HepG2 (cell line): ENCODE measurements around the gene PHIP. TPM values are rescaled to one million over a fixed set of nuclear protein-coding genes. Genes with fewer than 3 reads are reported as not detected.

Source experiments
- ATAC-seq: fragments of 200-7000 bp; cut with Tn5 transposase; 3 replicates; pipeline ENCODE4 v1.9.1; 2020; ENCODE audit warnings: mild to moderate bottlenecking, moderate library complexity
- BruUV-seq: library from RNA; stranded (reverse); fragments of 400-500 nt; replicated peaks from 2 replicates; lab custom pipeline; 2021; lab: Mats Ljungman, UMichigan
- CTCF ChIA-PET: fragments of 300-600 bp; formaldehyde crosslinking; extraction: SDS; loops from one replicate; lab custom pipeline; 2021; ENCODE audit warnings: low total read pairs, inconsistent platforms, low intra/inter-chr PET ratio; lab: Yijun Ruan, JAX
- POLR2A ChIA-PET: fragments of 350-600 bp; sonication (Branson Sonifier 250); formaldehyde crosslinking; loops from one replicate; lab custom pipeline; 2020; ENCODE audit warnings: antibody characterized with exemption, inconsistent platforms; lab: Yijun Ruan, JAX
- DNase-seq: peaks from one replicate; pipeline ENCODE4 v3.0.0-alpha.2; 2015; ENCODE audit warnings: low spot score
- FAIRE-seq: peaks from 3 replicates; lab custom pipeline; 2011; peaks lifted over from hg19 to GRCh38; lab: Jason Lieb, UNC
- H2AFZ ChIP-seq: one replicate; pipeline ENCODE4 v1.6.1; 2011; ENCODE audit warnings: low read length, inconsistent platforms
- H3K27ac ChIP-seq: fragments of 300-600 bp; 3 replicates; pipeline ENCODE4 v1.8.0; 2011; ENCODE audit warnings: mixed run types, mild to moderate bottlenecking, mixed read lengths, low read length, inconsistent platforms; ENCODE audit not compliant: insufficient read depth; ENCODE audit errors: extremely low read length
- H3K27me3 ChIP-seq, 2 experiments: fragments of 200-600 bp in 1 of 2; 2 replicates in 1 of 2; 3 replicates in 1 of 2; pipeline versions ENCODE4 v1.6.0 to v1.8.0; 2011; ENCODE audit warnings: low read length in 2 of 2, mild to moderate bottlenecking in 2 of 2, moderate library complexity in 2 of 2, inconsistent platforms in 1 of 2; ENCODE audit not compliant: insufficient read depth in 2 of 2, control insufficient read depth in 1 of 2
- H3K36me3 ChIP-seq, 2 experiments: fragments of 200-600 bp in 1 of 2; replicated peaks in 1 of 2; 2 replicates in 1 of 2; 3 replicates in 1 of 2; pipeline versions ENCODE4 v1.5.1 to v1.8.0; 2011; ENCODE audit warnings: low read length in 2 of 2, inconsistent platforms in 1 of 2; ENCODE audit not compliant: insufficient read depth in 2 of 2, control insufficient read depth in 1 of 2
- H3K4me1 ChIP-seq: 2 replicates; pipeline ENCODE4 v1.5.1; 2012; ENCODE audit warnings: low read length, inconsistent platforms; ENCODE audit not compliant: insufficient read depth
- H3K4me2 ChIP-seq: 2 replicates; pipeline ENCODE4 v1.6.0; 2011; ENCODE audit warnings: low read depth, low read length, inconsistent platforms
- H3K4me3 ChIP-seq, 3 experiments: fragments of 200-600 bp in 1 of 3; sonication (generic), shearing (Covaris generic) in 1 of 3; replicated peaks in 1 of 3; 2 replicates each; pipeline ENCODE4 v1.5.1; 2011 to 2016; ENCODE audit warnings: low read length in 3 of 3, inconsistent platforms in 2 of 3, low read depth in 2 of 3, mild to moderate bottlenecking in 2 of 3, control low read depth in 1 of 3, mixed read lengths in 1 of 3; ENCODE audit not compliant: insufficient read depth in 1 of 3
- H3K79me2 ChIP-seq: one replicate; pipeline ENCODE4 v1.6.1; 2011; ENCODE audit warnings: low read length, inconsistent platforms; ENCODE audit not compliant: insufficient read depth
- H3K9ac ChIP-seq: 2 replicates; pipeline ENCODE4 v1.6.0; 2011; ENCODE audit warnings: mild to moderate bottlenecking, low read depth, low read length, inconsistent platforms; ENCODE audit not compliant: insufficient read depth
- H3K9me3 ChIP-seq: 2 replicates; pipeline ENCODE4 v1.5.1; 2012; ENCODE audit warnings: mild to moderate bottlenecking, low read length
- H4K20me1 ChIP-seq: 2 replicates; pipeline ENCODE4 v1.6.0; 2011; ENCODE audit warnings: inconsistent platforms, mild to moderate bottlenecking, low read length, moderate library complexity; ENCODE audit not compliant: insufficient read depth
- AGO2 ChIP-seq: fragments of 200-400 bp; formaldehyde crosslinking; optimal IDR thresholded peaks from 2 replicates; pipeline ENCODE3; 2017; ENCODE audit warnings: mild to moderate bottlenecking, low read depth, low read length, moderate library complexity
- ELF1 ChIP-seq: sonication (generic); formaldehyde crosslinking; IDR thresholded peaks from 2 replicates; pipeline ENCODE4 v1.4.0; 2020; ENCODE audit warnings: missing genetic modification reagents
- EZH2 ChIP-seq: conservative IDR thresholded peaks from 2 replicates; pipeline ENCODE4 v1.6.1; 2012; ENCODE audit warnings: mild to moderate bottlenecking, low read depth, low read length, moderate library complexity
- FOXO1 ChIP-seq: sonication (generic); formaldehyde crosslinking; IDR thresholded peaks from 2 replicates; pipeline ENCODE4 v1.4.0; 2020; ENCODE audit warnings: missing genetic modification reagents
- MAFF ChIP-seq: IDR thresholded peaks from 2 replicates; pipeline ENCODE4 v1.6.1; 2011; ENCODE audit warnings: low read depth, low read length, improper control_type of control experiment
- MAFK ChIP-seq, 2 experiments: IDR thresholded peaks in 1 of 2; conservative IDR thresholded peaks in 1 of 2; 2 replicates each; pipeline ENCODE4 v1.6.1; 2011; ENCODE audit warnings: improper control_type of control experiment in 2 of 2, low read length in 2 of 2
- RFXANK ChIP-seq: IDR thresholded peaks from 2 replicates; pipeline ENCODE4 v1.6.1; 2016
- SNRNP70 ChIP-seq: fragments of 200-400 bp; formaldehyde crosslinking; IDR thresholded peaks from 2 replicates; pipeline ENCODE4 v1.6.1; 2017; ENCODE audit warnings: mild to moderate bottlenecking, low read depth, low read length, moderate library complexity
- STAT5B ChIP-seq: sonication (generic); formaldehyde crosslinking; IDR thresholded peaks from 2 replicates; pipeline ENCODE4 v1.4.0; 2020; ENCODE audit warnings: missing genetic modification reagents
- TBX3 ChIP-seq: fragments of 450-650 bp; IDR thresholded peaks from 2 replicates; pipeline ENCODE4 v1.6.1; 2017; ENCODE audit warnings: antibody characterized with exemption, mild to moderate bottlenecking, inconsistent platforms, borderline replicate concordance
- ZNF101 ChIP-seq: sonication (generic); formaldehyde crosslinking; IDR thresholded peaks from 2 replicates; pipeline ENCODE4 v1.4.0; 2020; ENCODE audit warnings: mild to moderate bottlenecking, low read depth, missing genetic modification reagents, borderline replicate concordance
- ZNF33A ChIP-seq: sonication (generic); formaldehyde crosslinking; IDR thresholded peaks from 2 replicates; pipeline ENCODE4 v1.5.1; 2020; ENCODE audit warnings: missing genetic modification reagents, mild to moderate bottlenecking, moderate library complexity, borderline replicate concordance
- ZNF629 ChIP-seq: sonication (generic); formaldehyde crosslinking; conservative IDR thresholded peaks from 2 replicates; pipeline ENCODE4 v1.5.0; 2020; ENCODE audit warnings: missing genetic modification reagents
- ZNF768 ChIP-seq: sonication (generic); formaldehyde crosslinking; IDR thresholded peaks from 2 replicates; pipeline ENCODE4 v1.4.0; 2020; ENCODE audit warnings: missing genetic modification reagents
- ZSCAN21 ChIP-seq: sonication (generic); formaldehyde crosslinking; IDR thresholded peaks from 2 replicates; pipeline ENCODE4 v1.8.0; 2022; ENCODE audit warnings: mild to moderate bottlenecking, missing genetic modification reagents, moderate library complexity, borderline replicate concordance
- WGBS: methylation state at CpG from one replicate; pipeline ENCODE4 v1.1.6; 2017; ENCODE audit warnings: low lambda C conversion rate; 5-methylcytosine and 5-hydroxymethylcytosine counted together
- in situ Hi-C: cut with HindIII; loops from 2 replicates; pipeline ENCODE4 v1.10.0; 2017; ENCODE audit warnings: low pct_unique_long_range_greater_than_20kb; ENCODE audit not compliant: extremely low pct_ligation_motif_present
- intact Hi-C: fragments of 100-400 bp; cut with micrococcal nuclease; formaldehyde crosslinking; loops from one replicate; pipeline ENCODE4 v1.10.0; 2022; ENCODE audit not compliant: unreplicated experiment
- polyA plus RNA-seq, 8 experiments: library from polyadenylated mRNA; depleted of rRNA in 3 of 8; stranded (reverse) in 7 of 8; unstranded in 1 of 8; fragments of >200 nt; fragmentation: Illumina TruSeq in 4 of 8; extraction: Trizol in 4 of 8; gene quantifications; 2 replicates each; pipeline versions ENCODE4 v1.2.1 to v1.2.3, GENCODE V29; 2011 to 2016; ENCODE audit warnings: low read depth in 4 of 8, missing spikeins in 1 of 8, mixed read lengths in 1 of 8; ENCODE audit not compliant: insufficient read depth in 1 of 8
- total RNA-seq, 5 experiments: library from RNA; depleted of rRNA; stranded (reverse); fragments of >200 nt; fragmentation: Illumina TruSeq; extraction: Trizol; gene quantifications; 2 replicates each; pipeline ENCODE4 v1.2.3, GENCODE V29; 2016; ENCODE audit warnings: low read depth in 1 of 5
- TF ChIP-seq, protein P1 (sequence below): sonication (generic); formaldehyde crosslinking; IDR thresholded peaks from 2 replicates; pipeline ENCODE4 v1.4.0; 2020; ENCODE audit warnings: missing genetic modification reagents
- TF ChIP-seq, protein P2 (sequence below): sonication (generic); formaldehyde crosslinking; IDR thresholded peaks from 2 replicates; pipeline ENCODE4 v1.4.0; 2020; ENCODE audit warnings: missing genetic modification reagents, borderline replicate concordance

Gene PHIP
- total and polyA plus RNA-seq, 2 of the 13 experiments (the other 11 are each of a cell fraction or from before 2014, with no cell fraction given), result 6.5 to 23.5 TPM

DNA sequence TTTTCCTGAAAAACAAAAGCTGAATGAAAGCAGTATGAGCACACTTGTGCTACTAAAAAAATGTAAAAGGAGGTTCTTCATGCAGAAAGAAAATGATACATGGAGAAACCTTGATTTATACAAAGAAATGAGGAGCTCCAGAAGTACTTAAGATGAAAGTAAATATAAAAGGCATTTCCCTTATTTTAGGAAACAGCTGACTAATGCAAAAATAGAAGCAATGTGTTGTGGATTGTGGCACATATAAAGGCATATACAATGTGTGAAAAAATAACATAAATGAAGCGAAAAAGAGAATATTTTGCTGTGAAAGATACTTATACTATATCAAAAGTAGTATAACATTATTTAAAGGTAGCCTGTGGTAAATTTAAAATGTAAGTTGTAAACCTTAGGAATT, 41.2 kb upstream of the PHIP start:
- ATAC-seq (no peak), FAIRE-seq (no peak), DNase-seq (no peak)
- H3K4me1 ChIP-seq, result no peaks in the 10 kb centered on the region
- H4K20me1 ChIP-seq, result no peaks in the 10 kb centered on the region
- 2% methylated on average over 1 of the region's 1 CpG for WGBS
- no peaks in the 10 kb centered on the region for H3K27me3 ChIP-seq
- CTCF ChIA-PET, result no interaction called here
- H3K27ac ChIP-seq, result no peak overlapping the region
- no peak for TF ChIP-seq ZNF33A
- TF ChIP-seq RFXANK (CRISPR knock-in tag), result no peak
- TF ChIP-seq, protein P1, sequence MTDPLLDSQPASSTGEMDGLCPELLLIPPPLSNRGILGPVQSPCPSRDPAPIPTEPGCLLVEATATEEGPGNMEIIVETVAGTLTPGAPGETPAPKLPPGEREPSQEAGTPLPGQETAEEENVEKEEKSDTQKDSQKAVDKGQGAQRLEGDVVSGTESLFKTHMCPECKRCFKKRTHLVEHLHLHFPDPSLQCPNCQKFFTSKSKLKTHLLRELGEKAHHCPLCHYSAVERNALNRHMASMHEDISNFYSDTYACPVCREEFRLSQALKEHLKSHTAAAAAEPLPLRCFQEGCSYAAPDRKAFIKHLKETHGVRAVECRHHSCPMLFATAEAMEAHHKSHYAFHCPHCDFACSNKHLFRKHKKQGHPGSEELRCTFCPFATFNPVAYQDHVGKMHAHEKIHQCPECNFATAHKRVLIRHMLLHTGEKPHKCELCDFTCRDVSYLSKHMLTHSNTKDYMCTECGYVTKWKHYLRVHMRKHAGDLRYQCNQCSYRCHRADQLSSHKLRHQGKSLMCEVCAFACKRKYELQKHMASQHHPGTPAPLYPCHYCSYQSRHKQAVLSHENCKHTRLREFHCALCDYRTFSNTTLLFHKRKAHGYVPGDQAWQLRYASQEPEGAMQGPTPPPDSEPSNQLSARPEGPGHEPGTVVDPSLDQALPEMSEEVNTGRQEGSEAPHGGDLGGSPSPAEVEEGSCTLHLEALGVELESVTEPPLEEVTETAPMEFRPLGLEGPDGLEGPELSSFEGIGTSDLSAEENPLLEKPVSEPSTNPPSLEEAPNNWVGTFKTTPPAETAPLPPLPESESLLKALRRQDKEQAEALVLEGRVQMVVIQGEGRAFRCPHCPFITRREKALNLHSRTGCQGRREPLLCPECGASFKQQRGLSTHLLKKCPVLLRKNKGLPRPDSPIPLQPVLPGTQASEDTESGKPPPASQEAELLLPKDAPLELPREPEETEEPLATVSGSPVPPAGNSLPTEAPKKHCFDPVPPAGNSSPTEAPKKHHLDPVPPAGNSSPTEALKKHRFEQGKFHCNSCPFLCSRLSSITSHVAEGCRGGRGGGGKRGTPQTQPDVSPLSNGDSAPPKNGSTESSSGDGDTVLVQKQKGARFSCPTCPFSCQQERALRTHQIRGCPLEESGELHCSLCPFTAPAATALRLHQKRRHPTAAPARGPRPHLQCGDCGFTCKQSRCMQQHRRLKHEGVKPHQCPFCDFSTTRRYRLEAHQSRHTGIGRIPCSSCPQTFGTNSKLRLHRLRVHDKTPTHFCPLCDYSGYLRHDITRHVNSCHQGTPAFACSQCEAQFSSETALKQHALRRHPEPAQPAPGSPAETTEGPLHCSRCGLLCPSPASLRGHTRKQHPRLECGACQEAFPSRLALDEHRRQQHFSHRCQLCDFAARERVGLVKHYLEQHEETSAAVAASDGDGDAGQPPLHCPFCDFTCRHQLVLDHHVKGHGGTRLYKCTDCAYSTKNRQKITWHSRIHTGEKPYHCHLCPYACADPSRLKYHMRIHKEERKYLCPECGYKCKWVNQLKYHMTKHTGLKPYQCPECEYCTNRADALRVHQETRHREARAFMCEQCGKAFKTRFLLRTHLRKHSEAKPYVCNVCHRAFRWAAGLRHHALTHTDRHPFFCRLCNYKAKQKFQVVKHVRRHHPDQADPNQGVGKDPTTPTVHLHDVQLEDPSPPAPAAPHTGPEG (CRISPR knock-in tag), result no peak
- TF ChIP-seq, protein P2, sequence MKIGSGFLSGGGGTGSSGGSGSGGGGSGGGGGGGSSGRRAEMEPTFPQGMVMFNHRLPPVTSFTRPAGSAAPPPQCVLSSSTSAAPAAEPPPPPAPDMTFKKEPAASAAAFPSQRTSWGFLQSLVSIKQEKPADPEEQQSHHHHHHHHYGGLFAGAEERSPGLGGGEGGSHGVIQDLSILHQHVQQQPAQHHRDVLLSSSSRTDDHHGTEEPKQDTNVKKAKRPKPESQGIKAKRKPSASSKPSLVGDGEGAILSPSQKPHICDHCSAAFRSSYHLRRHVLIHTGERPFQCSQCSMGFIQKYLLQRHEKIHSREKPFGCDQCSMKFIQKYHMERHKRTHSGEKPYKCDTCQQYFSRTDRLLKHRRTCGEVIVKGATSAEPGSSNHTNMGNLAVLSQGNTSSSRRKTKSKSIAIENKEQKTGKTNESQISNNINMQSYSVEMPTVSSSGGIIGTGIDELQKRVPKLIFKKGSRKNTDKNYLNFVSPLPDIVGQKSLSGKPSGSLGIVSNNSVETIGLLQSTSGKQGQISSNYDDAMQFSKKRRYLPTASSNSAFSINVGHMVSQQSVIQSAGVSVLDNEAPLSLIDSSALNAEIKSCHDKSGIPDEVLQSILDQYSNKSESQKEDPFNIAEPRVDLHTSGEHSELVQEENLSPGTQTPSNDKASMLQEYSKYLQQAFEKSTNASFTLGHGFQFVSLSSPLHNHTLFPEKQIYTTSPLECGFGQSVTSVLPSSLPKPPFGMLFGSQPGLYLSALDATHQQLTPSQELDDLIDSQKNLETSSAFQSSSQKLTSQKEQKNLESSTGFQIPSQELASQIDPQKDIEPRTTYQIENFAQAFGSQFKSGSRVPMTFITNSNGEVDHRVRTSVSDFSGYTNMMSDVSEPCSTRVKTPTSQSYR (CRISPR knock-in tag), result no peak
- TF ChIP-seq ZNF101, result no peak
- no peak for TF ChIP-seq SNRNP70
- TF ChIP-seq STAT5B (CRISPR knock-in tag), result no peak
- TF ChIP-seq ZSCAN21 (CRISPR knock-in tag), result no peak
- no peak for TF ChIP-seq AGO2
- no peak for TF ChIP-seq TBX3
- no peak for TF ChIP-seq ELF1 (CRISPR knock-in tag)
- TF ChIP-seq MAFK (conservative IDR thresholded peaks at IDR 0.05 in 1 of 2, IDR thresholded peaks at IDR 0.05 in 1 of 2; ENCODE audit: low read length in 2 of 2), result peak; percentile 78 to 91
- TF ChIP-seq FOXO1 (CRISPR knock-in tag), result no peak
- peak; percentile 81 for TF ChIP-seq MAFF
- no peak for TF ChIP-seq ZNF629
- no peak for TF ChIP-seq EZH2
- no peak for TF ChIP-seq ZNF768 (CRISPR knock-in tag)
- no peak overlapping the region for H3K9ac ChIP-seq
- in situ Hi-C loops, result no loop called here
- no peaks in the 10 kb centered on the region for H3K36me3 ChIP-seq
- H3K79me2 ChIP-seq, result no peaks in the 10 kb centered on the region
- intact Hi-C loops, result no loop called here
- POLR2A ChIA-PET, result no interaction called here
- no peak overlapping the region for H3K4me2 ChIP-seq
- H3K9me3 ChIP-seq, result no peaks in the 10 kb centered on the region
- H3K4me3 ChIP-seq, result no peak overlapping the region
- no peak overlapping the region for H2AFZ ChIP-seq
- no TSS peak for BruUV-seq
